Stimulated activated CD4-positive, alpha-beta T cell treated with anti-CD3 and anti-CD28 coated beads, Interleukin-4, amount 100 ng/mL, for 48 hours (primary cell): ENCODE measurements around the gene LDB3.
"Not testable (repeated sequence)": the region's sequence is repeated elsewhere in the genome, so short reads cannot be mapped to it uniquely, and the experiment has no call there.

Source experiments
- DNase-seq, 2 donors: peaks; one replicate each; pipeline ENCODE4 v3.0.0-alpha.2; 2020; ENCODE audit warnings: low read depth in 2 of 2

LDB3 gene

GRCh38 chr10:86730227-86730626, 61.9 kb downstream of the LDB3 start:
- DNase-seq: no peak

- no peak for DNase-seq
These were observed 64.5 kb downstream of the LDB3 start for GRCh38 chr10:86732771-86733170.

GRCh38 chr10:86733260-86733671, 65.0 kb downstream of the LDB3 start:
- no peak for DNase-seq

- no peak for DNase-seq
These were observed 66.1 kb downstream of the LDB3 start for GRCh38 chr10:86734207-86734988.

- not testable (repeated sequence) for DNase-seq
These were observed 67.0 kb downstream of the LDB3 start for GRCh38 chr10:86735278-86735677.

GRCh38 chr10:86742230-86742629, 73.9 kb downstream of the LDB3 start:
- no peak for DNase-seq

- DNase-seq: no peak
These were observed 75.9 kb downstream of the LDB3 start for GRCh38 chr10:86744067-86744725.

- no peak for DNase-seq
These were observed 79.7 kb downstream of the LDB3 start for GRCh38 chr10:86747796-86748581.

GRCh38 chr10:86749854-86750253, 81.5 kb downstream of the LDB3 start:
- no peak for DNase-seq

GRCh38 chr10:86751477-86751876, 83.2 kb downstream of the LDB3 start:
- DNase-seq: no peak

- no peak for DNase-seq
These were observed 84.0 kb downstream of the LDB3 start for GRCh38 chr10:86752311-86752710.

GRCh38 chr10:86753051-86753450, 84.7 kb downstream of the LDB3 start:
- no peak for DNase-seq

GRCh38 chr10:86753638-86754434, 85.5 kb downstream of the LDB3 start:
- no peak for DNase-seq

- no peak for DNase-seq
These were observed 87.1 kb downstream of the LDB3 start for GRCh38 chr10:86755454-86755739.

GRCh38 chr10:86755740-86756510, 87.6 kb downstream of the LDB3 start:
- DNase-seq: peak; percentile 83 to 84

GRCh38 chr10:86756511-86757112, 88.3 kb downstream of the LDB3 start, which contains the start of gene BMPR1A:
TSS of gene BMPR1A (plus strand) at chr10:86756619. CDS start at chr10:86876019, 119,400 bp downstream.
- no peak for DNase-seq

GRCh38 chr10:86757113-86757972, 89.0 kb downstream of the LDB3 start:
- DNase-seq: peak; percentile 1 to 7

- no peak for DNase-seq
These were observed 90.1 kb downstream of the LDB3 start for GRCh38 chr10:86758189-86759072.
